ENCODE measurements around the gene SMYD1.

SMYD1 gene

GRCh38 chr2:88123975-88124917, 56.6 kb downstream of the SMYD1 start:
- DNase-seq (ENCODE audit: low read depth) = no peak

- no peak for DNase-seq (ENCODE audit: low read depth)
These were observed 57.8 kb downstream of the SMYD1 start for GRCh38 chr2:88125344-88125923.

- DNase-seq (ENCODE audit: low read depth) = no peak
These were observed 58.5 kb downstream of the SMYD1 start for GRCh38 chr2:88125924-88126771.

- DNase-seq (ENCODE audit: low read depth) = no peak
These were observed 59.4 kb downstream of the SMYD1 start for GRCh38 chr2:88126772-88127637.

- DNase-seq (ENCODE audit: low read depth) = no peak
These were observed 59.9 kb downstream of the SMYD1 start for GRCh38 chr2:88127638-88127887.

- DNase-seq (ENCODE audit: low read depth) = no peak
These were observed 60.4 kb downstream of the SMYD1 start, which contains the start of gene FABP1 for GRCh38 chr2:88127888-88128653. Gene FABP1 (minus strand): TSS chr2:88128062. CDS start chr2:88128017, 45 bp downstream.

- no peak for DNase-seq (ENCODE audit: low read depth)
These were observed 61.2 kb downstream of the SMYD1 start for GRCh38 chr2:88128654-88129312.

GRCh38 chr2:88129313-88129959, 61.8 kb downstream of the SMYD1 start:
- DNase-seq (ENCODE audit: low read depth) = no peak

- no peak for DNase-seq (ENCODE audit: low read depth)
These were observed 63.8 kb downstream of the SMYD1 start for GRCh38 chr2:88131201-88131998.

GRCh38 chr2:88131999-88132368, 64.4 kb downstream of the SMYD1 start:
- DNase-seq (ENCODE audit: low read depth) = no peak

- no peak for DNase-seq (ENCODE audit: low read depth)
These were observed 66.2 kb downstream of the SMYD1 start for GRCh38 chr2:88133875-88134274.

GRCh38 chr2:88136817-88137216, 69.2 kb downstream of the SMYD1 start:
- no peak for DNase-seq (ENCODE audit: low read depth)

- no peak for DNase-seq (ENCODE audit: low read depth)
These were observed 70.2 kb downstream of the SMYD1 start for GRCh38 chr2:88137833-88138232.

GRCh38 chr2:88139203-88139702, 71.6 kb downstream of the SMYD1 start:
- no peak for DNase-seq (ENCODE audit: low read depth)

- DNase-seq (ENCODE audit: low read depth) = no peak
These were observed 72.2 kb downstream of the SMYD1 start for GRCh38 chr2:88139804-88140203.

- no peak for DNase-seq (ENCODE audit: low read depth)
These were observed 74.3 kb downstream of the SMYD1 start for GRCh38 chr2:88141952-88142351.

GRCh38 chr2:88144271-88144670, 76.6 kb downstream of the SMYD1 start:
- no peak for DNase-seq (ENCODE audit: low read depth)

- no peak for DNase-seq (ENCODE audit: low read depth)
These were observed 77.4 kb downstream of the SMYD1 start for GRCh38 chr2:88144914-88145497.

- no peak for DNase-seq (ENCODE audit: low read depth)
These were observed 79.0 kb downstream of the SMYD1 start for GRCh38 chr2:88146590-88146989.

Measured in activated T-helper 9 cell treated with anti-CD3 and anti-CD28 coated beads, Interleukin-2, amount 50 U/mL, for 16 hours (primary cell).